Upper lobe of left lung (tissue), 6 donors: ENCODE results near the gene GFI1B. TPM values are rescaled to one million over a fixed set of nuclear protein-coding genes. Genes with fewer than 3 reads are reported as not detected.
A peak's percentile ranks its signal among the peaks of the same experiment; 100 is the strongest.

Experiments
- ATAC-seq, 2 donors: fragments of 200-7000 bp; cut with Tn5 transposase; one replicate each; pipeline ENCODE4 v1.9.1; 2022; ENCODE audit warnings: mild to moderate bottlenecking in 2 of 2, moderate library complexity in 2 of 2; ENCODE audit not compliant: low FRiP score in 2 of 2
- DNase-seq, 2 donors: peaks; one replicate each; pipeline ENCODE4 v3.0.0-alpha.2; 2019 to 2020
- H3K27ac ChIP-seq, 4 donors: fragments of 200-600 bp; sonication (generic); one replicate each; pipeline ENCODE4 v1.5.1; 2016 to 2019
- H3K27me3 ChIP-seq, 4 donors: fragments of 200-600 bp; sonication (generic); one replicate each; pipeline ENCODE4 v1.5.1; 2017 to 2019
- H3K36me3 ChIP-seq, 4 donors: fragments of 200-600 bp; sonication (generic); one replicate each; pipeline ENCODE4 v1.5.1; 2016 to 2019
- H3K4me1 ChIP-seq, 4 donors: fragments of 200-600 bp; sonication (generic); one replicate each; pipeline ENCODE4 v1.5.1; 2018 to 2019
- H3K4me3 ChIP-seq, 4 donors: fragments of 200-600 bp; sonication (generic); one replicate each; pipeline ENCODE4 v1.5.1; 2017 to 2019; ENCODE audit warnings: mild to moderate bottlenecking in 2 of 4, moderate library complexity in 1 of 4
- H3K9me3 ChIP-seq, 4 donors: fragments of 200-600 bp; sonication (generic); one replicate each; pipeline ENCODE4 v1.5.1; 2018 to 2019
- EP300 ChIP-seq, 4 donors: sonication (generic); formaldehyde crosslinking; IDR thresholded peaks; one replicate each; pipeline ENCODE4 v1.5.1; 2017; ENCODE audit warnings: antibody characterized with exemption in 4 of 4, control low read depth in 2 of 4
- POLR2A ChIP-seq, 4 donors: fragments of 450-650 bp; IDR thresholded peaks; one replicate each; pipeline ENCODE4 v1.5.1; 2016 to 2017; ENCODE audit warnings: antibody characterized with exemption in 4 of 4, mild to moderate bottlenecking in 2 of 4
- POLR2AphosphoS5 ChIP-seq, 2 donors: sonication (generic); formaldehyde crosslinking; IDR thresholded peaks; one replicate each; pipeline ENCODE4 v1.5.1; 2017; ENCODE audit warnings: antibody characterized with exemption in 2 of 2
- WGBS, 2 donors: methylation state at CpG; one replicate each; pipeline ENCODE4 v1.1.5; 2017 to 2018; 5-methylcytosine and 5-hydroxymethylcytosine counted together
- total RNA-seq, 6 donors: library from RNA; depleted of rRNA in 4 of 6; stranded (reverse); fragments of >200 nt in 4 of 6; gene quantifications; one replicate each; pipeline versions ENCODE4 v1.1.0 to v1.2.1, GENCODE V29; 2016 to 2021
- TF ChIP-seq, protein P1 (sequence below), 6 experiments: fragments of 450-650 bp in 4 of 6; fragments of 200-600 bp in 2 of 6; sonication (generic) in 2 of 6; IDR thresholded peaks; one replicate each; pipeline ENCODE4 v1.5.1; 2016 to 2019; ENCODE audit warnings: antibody characterized with exemption in 6 of 6
- donor health status: DM: no; HTN: no; CAD: no; lungs with moderate emphysema.
- donor health status: DM: no; HTN: yes; CAD: no; lungs with severe emphysema.

The GFI1B gene
- total RNA-seq, 6 donors from 2014 or later: 0.97 to 3.5 (median 1.9) TPM

DNA sequence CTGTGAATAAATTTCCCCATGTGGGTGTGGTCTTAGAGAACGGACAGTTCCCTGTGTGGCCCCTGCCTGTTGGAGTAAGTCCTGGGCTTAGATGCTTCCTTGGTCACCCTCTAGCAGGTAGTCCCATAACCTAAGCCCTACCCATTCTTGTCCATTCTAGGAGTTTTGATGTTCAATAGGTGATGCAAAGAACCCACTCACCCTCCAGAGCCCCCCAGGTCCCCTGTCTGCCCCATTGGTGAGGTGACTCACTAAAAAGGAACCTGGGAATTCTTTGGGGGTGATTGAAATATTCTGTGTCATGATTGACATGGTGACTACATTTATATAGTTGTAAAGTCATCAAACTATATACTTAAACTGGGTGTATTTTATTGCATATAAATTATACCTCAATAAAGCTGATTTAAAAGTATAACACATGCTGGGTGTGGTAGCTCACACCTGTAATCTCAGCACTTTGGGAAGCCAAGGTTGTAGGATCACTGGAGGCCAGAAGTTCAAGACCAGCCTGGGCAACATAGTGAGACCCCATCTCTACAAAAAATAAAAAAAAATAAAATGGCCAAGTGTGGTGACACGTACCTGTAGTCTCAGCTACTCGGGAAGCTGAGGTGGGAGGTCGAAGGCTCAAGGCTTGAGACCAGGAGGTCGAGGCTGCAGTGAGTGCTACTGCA lies 31.6 kb downstream of the GFI1B start:
- 87 to 93% methylated on average over 4 to 5 of the region's 5 CpGs for WGBS, 2 donors
- TF ChIP-seq, protein P1, sequence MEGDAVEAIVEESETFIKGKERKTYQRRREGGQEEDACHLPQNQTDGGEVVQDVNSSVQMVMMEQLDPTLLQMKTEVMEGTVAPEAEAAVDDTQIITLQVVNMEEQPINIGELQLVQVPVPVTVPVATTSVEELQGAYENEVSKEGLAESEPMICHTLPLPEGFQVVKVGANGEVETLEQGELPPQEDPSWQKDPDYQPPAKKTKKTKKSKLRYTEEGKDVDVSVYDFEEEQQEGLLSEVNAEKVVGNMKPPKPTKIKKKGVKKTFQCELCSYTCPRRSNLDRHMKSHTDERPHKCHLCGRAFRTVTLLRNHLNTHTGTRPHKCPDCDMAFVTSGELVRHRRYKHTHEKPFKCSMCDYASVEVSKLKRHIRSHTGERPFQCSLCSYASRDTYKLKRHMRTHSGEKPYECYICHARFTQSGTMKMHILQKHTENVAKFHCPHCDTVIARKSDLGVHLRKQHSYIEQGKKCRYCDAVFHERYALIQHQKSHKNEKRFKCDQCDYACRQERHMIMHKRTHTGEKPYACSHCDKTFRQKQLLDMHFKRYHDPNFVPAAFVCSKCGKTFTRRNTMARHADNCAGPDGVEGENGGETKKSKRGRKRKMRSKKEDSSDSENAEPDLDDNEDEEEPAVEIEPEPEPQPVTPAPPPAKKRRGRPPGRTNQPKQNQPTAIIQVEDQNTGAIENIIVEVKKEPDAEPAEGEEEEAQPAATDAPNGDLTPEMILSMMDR (IDR thresholded peaks at IDR 0.05): no peak
- TF ChIP-seq POLR2A (IDR thresholded peaks at IDR 0.05): no peak
- no peak for TF ChIP-seq EP300 (IDR thresholded peaks at IDR 0.05)
- no peak for TF ChIP-seq POLR2AphosphoS5 (IDR thresholded peaks at IDR 0.05)
- Histone ChIP-seq H3K4me1 (no peaks in the 10 kb centered on the region), H3K27ac (no peak overlapping the region), H3K9me3 (no peaks in the 10 kb centered on the region), H3K27me3 (no peaks in the 10 kb centered on the region), H3K36me3 (no peaks in the 10 kb centered on the region), H3K4me3 (no peak overlapping the region)
- DNase-seq: no peak
- no peak for ATAC-seq

- 79 to 86% methylated on average over 4 to 5 of the region's 5 CpGs for WGBS, 2 donors
- Histone ChIP-seq H3K27me3 (no peaks in the 10 kb centered on the region), H3K27ac (no peak overlapping the region), H3K4me3 (no peak overlapping the region), H3K4me1 (no peaks in the 10 kb centered on the region), H3K36me3 (no peaks in the 10 kb centered on the region), H3K9me3 (peaks cover 0 to 6% (median 0%) of the 10 kb centered on the region in 4 donors)
- ATAC-seq (no peak), DNase-seq (no peak)
- no peak for TF ChIP-seq POLR2A (IDR thresholded peaks at IDR 0.05)
- no peak for TF ChIP-seq EP300 (IDR thresholded peaks at IDR 0.05)
- TF ChIP-seq POLR2AphosphoS5 (IDR thresholded peaks at IDR 0.05): no peak
- TF ChIP-seq, protein P1 (IDR thresholded peaks at IDR 0.05): no peak
Observed at GRCh38 chr9:133014696-133015095, 36.2 kb downstream of the GFI1B start.

GRCh38 chr9:133023117-133023890 lies 44.8 kb downstream of the GFI1B start:
- H3K27ac ChIP-seq: no peak overlapping the region
- peaks cover 0 to 9% (median 3%) of the 10 kb centered on the region in 4 donors for H3K4me1 ChIP-seq
- H3K4me3 ChIP-seq: no peak overlapping the region
- TF ChIP-seq POLR2A (IDR thresholded peaks at IDR 0.05): no peak
- TF ChIP-seq, protein P1 (IDR thresholded peaks at IDR 0.05): no peak
- TF ChIP-seq EP300 (IDR thresholded peaks at IDR 0.05): no peak
- no peak for TF ChIP-seq POLR2AphosphoS5 (IDR thresholded peaks at IDR 0.05)
- DNase-seq (peak; percentile 29 to 55), ATAC-seq (peak in 1 of 2 donors; percentile 47)
- WGBS, 2 donors: 72% methylated on average over 15 to 26 of the region's 26 CpGs
- no peaks in the 10 kb centered on the region for H3K27me3 ChIP-seq
- H3K9me3 ChIP-seq: no peaks in the 10 kb centered on the region
- H3K36me3 ChIP-seq: no peaks in the 10 kb centered on the region

GRCh38 chr9:133026426-133026825 lies 47.9 kb downstream of the GFI1B start:
- Histone ChIP-seq H3K4me3 (no peak overlapping the region), H3K27ac (no peak overlapping the region), H3K36me3 (no peaks in the 10 kb centered on the region), H3K4me1 (peaks cover 14 to 26% (median 17%) of the 10 kb centered on the region in 4 donors), H3K27me3 (no peaks in the 10 kb centered on the region), H3K9me3 (no peaks in the 10 kb centered on the region)
- 73 to 75% methylated on average over 3 of the region's 3 CpGs for WGBS, 2 donors
- no peak for DNase-seq
- ATAC-seq: no peak
- TF ChIP-seq POLR2A (IDR thresholded peaks at IDR 0.05): no peak
- no peak for TF ChIP-seq POLR2AphosphoS5 (IDR thresholded peaks at IDR 0.05)
- no peak for TF ChIP-seq EP300 (IDR thresholded peaks at IDR 0.05)
- TF ChIP-seq, protein P1 (IDR thresholded peaks at IDR 0.05): no peak
